Ureter (tissue), 1 donor: ENCODE data around the gene SMG6. TPM values are rescaled to one million over a fixed set of nuclear protein-coding genes. Genes with fewer than 3 reads are reported as not detected.

ENCODE experiments used
- DNase-seq: peaks from one replicate; pipeline ENCODE4 v3.0.0-alpha.2; 2020; ENCODE audit warnings: low spot score
- total RNA-seq: library from RNA; stranded (reverse); gene quantifications from one replicate; pipeline ENCODE4 v1.2.4, GENCODE V29; 2023
- donor health status: DM: yes; HTN: yes; CAD: no.

The SMG6 gene
- total RNA-seq, 1 donor from 2014 or later = 58.4 TPM

GRCh38 chr17:2060681-2061440 is 242.7 kb downstream of the SMG6 start:
- no peak for DNase-seq

GRCh38 chr17:2060385-2060658 is 243.3 kb downstream of the SMG6 start:
- DNase-seq = no peak

- no peak for DNase-seq
Measured at GRCh38 chr17:2059547-2060384, 243.8 kb downstream of the SMG6 start.

GRCh38 chr17:2058586-2059546 is 244.7 kb downstream of the SMG6 start:
- no peak for DNase-seq

GRCh38 chr17:2057760-2058585 is 245.6 kb downstream of the SMG6 start:
- no peak for DNase-seq

GRCh38 chr17:2057175-2057759 is 246.3 kb downstream of the SMG6 start:
- DNase-seq = no peak

- DNase-seq = no peak
Measured at GRCh38 chr17:2056206-2057174, 247.1 kb downstream of the SMG6 start.

- DNase-seq = no peak
Measured at GRCh38 chr17:2055292-2056205, 248.0 kb downstream of the SMG6 start.

- DNase-seq = peak; percentile 83
Measured at GRCh38 chr17:2054512-2055291, 248.9 kb downstream of the SMG6 start, which contains the start of gene HIC1. Gene HIC1 (plus strand): TSS chr17:2055103. CDS start chr17:2056691, 1,588 bp downstream.

GRCh38 chr17:2054262-2054511 is 249.4 kb downstream of the SMG6 start:
- no peak for DNase-seq

- DNase-seq = peak; percentile 83
Measured at GRCh38 chr17:2053380-2054261, 250.0 kb downstream of the SMG6 start.

- DNase-seq = peak; percentile 44
Measured at GRCh38 chr17:2051933-2052559, 251.5 kb downstream of the SMG6 start.

- DNase-seq = no peak
Measured at GRCh38 chr17:2051061-2051932, 252.3 kb downstream of the SMG6 start.

GRCh38 chr17:2050300-2051060 is 253.1 kb downstream of the SMG6 start:
- DNase-seq = peak; percentile 74
